Dermis microvascular lymphatic vessel endothelial cell (primary cell): ENCODE measurements around the gene SDF2. TPM values are rescaled to one million over a fixed set of nuclear protein-coding genes. Genes with fewer than 3 reads are reported as not detected.

Experiments
- total RNA-seq: library from RNA; depleted of rRNA; stranded (reverse); fragments of >200 nt; gene quantifications from 2 replicates; pipeline ENCODE4 v1.2.1, GENCODE V29; 2014

Gene SDF2
- total RNA-seq, 1 donor from 2014 or later: 52.4 TPM

Other genes starting within 250 kb of the SDF2 start
- gene SLC13A2, start 188.3 kb downstream of the SDF2 start, total RNA-seq: not detected in 2 replicates
- not detected in 2 replicates for gene FOXN1, start 155.6 kb downstream of the SDF2 start, total RNA-seq
- gene UNC119, start 109.3 kb downstream of the SDF2 start, total RNA-seq: 18.0 and 25.7 TPM in 2 replicates
- gene PIGS, start 90.4 kb downstream of the SDF2 start, total RNA-seq: 44.2 and 56.3 TPM in 2 replicates
- 30.7 and 31.7 TPM in 2 replicates for gene ALDOC, start 85.0 kb downstream of the SDF2 start, total RNA-seq
- gene SPAG5, start 62.9 kb downstream of the SDF2 start, total RNA-seq: 10.9 and 22.2 TPM in 2 replicates
- 2.1 and 2.8 TPM in 2 replicates for gene RSKR, start 47.7 kb downstream of the SDF2 start, total RNA-seq
- gene BLTP2, start 16.7 kb downstream of the SDF2 start, total RNA-seq: 135 and 142 TPM in 2 replicates
- gene SUPT6H, start 299 bp upstream of the SDF2 start, total RNA-seq: 37.5 and 48.7 TPM in 2 replicates
- 0.25 and 0.26 TPM in 2 replicates for gene PROCA1, start 50.0 kb upstream of the SDF2 start, total RNA-seq
- 11.8 and 18.8 TPM in 2 replicates for gene RAB34, start 56.0 kb upstream of the SDF2 start, total RNA-seq
- 429 and 557 TPM in 2 replicates for gene RPL23A, start 58.1 kb upstream of the SDF2 start, total RNA-seq
- gene TLCD1, start 64.3 kb upstream of the SDF2 start, total RNA-seq: 0.89 and 1.5 TPM in 2 replicates
- 1.7 and 2.1 TPM in 2 replicates for gene NEK8, start 66.9 kb upstream of the SDF2 start, total RNA-seq
- 24.0 and 29.2 TPM in 2 replicates for gene TRAF4, start 82.1 kb upstream of the SDF2 start, total RNA-seq
- 4.9 and 10.7 TPM in 2 replicates for gene FAM222B, start 180.9 kb upstream of the SDF2 start, total RNA-seq
- 27.6 and 36.8 TPM in 2 replicates for gene ERAL1, start 193.1 kb upstream of the SDF2 start, total RNA-seq
- gene FLOT2, start 235.8 kb upstream of the SDF2 start, total RNA-seq: 89.9 and 119 TPM in 2 replicates
- 9.1 and 10.6 TPM in 2 replicates for gene DHRS13, start 241.2 kb upstream of the SDF2 start, total RNA-seq